ENCODE measurements around the gene CYREN.

Gene CYREN

GRCh38 chr7:135195968-135196629 is 25.6 kb upstream of the CYREN start:
- DNase-seq, result no peak

GRCh38 chr7:135195156-135195555 is 24.6 kb upstream of the CYREN start:
- no peak for DNase-seq

GRCh38 chr7:135194494-135195095 is 24.1 kb upstream of the CYREN start:
- no peak for DNase-seq

- no peak for DNase-seq
Measured at GRCh38 chr7:135193615-135194081, 23.1 kb upstream of the CYREN start.

GRCh38 chr7:135192914-135193536 is 22.5 kb upstream of the CYREN start:
- DNase-seq, result no peak

GRCh38 chr7:135190703-135191102 is 20.2 kb upstream of the CYREN start:
- no peak for DNase-seq

- no peak for DNase-seq
Measured at GRCh38 chr7:135189961-135190360, 19.5 kb upstream of the CYREN start.

GRCh38 chr7:135189221-135189662 is 18.7 kb upstream of the CYREN start:
- no peak for DNase-seq

- no peak for DNase-seq
Measured at GRCh38 chr7:135188298-135188984, 17.9 kb upstream of the CYREN start.

GRCh38 chr7:135186841-135187253 is 16.3 kb upstream of the CYREN start:
- no peak for DNase-seq

- no peak for DNase-seq
Measured at GRCh38 chr7:135186261-135186540, 15.7 kb upstream of the CYREN start.

- no peak for DNase-seq
Measured at GRCh38 chr7:135185471-135186260, 15.2 kb upstream of the CYREN start.

GRCh38 chr7:135184254-135184841 is 13.8 kb upstream of the CYREN start:
- DNase-seq, result no peak

- DNase-seq, result no peak
Measured at GRCh38 chr7:135183478-135183877, 13.0 kb upstream of the CYREN start.

GRCh38 chr7:135181929-135182678 is 11.6 kb upstream of the CYREN start:
- DNase-seq, result no peak

GRCh38 chr7:135181261-135181928 is 10.9 kb upstream of the CYREN start:
- DNase-seq, result no peak

- DNase-seq, result no peak
Measured at GRCh38 chr7:135180122-135180521, 9.6 kb upstream of the CYREN start.

GRCh38 chr7:135179321-135179925 is 8.9 kb upstream of the CYREN start:
- no peak for DNase-seq

GRCh38 chr7:135178364-135178763 is 7.9 kb upstream of the CYREN start:
- no peak for DNase-seq

- DNase-seq, result no peak
Measured at GRCh38 chr7:135177028-135177696, 6.7 kb upstream of the CYREN start.
